HG03342 (cell line): ENCODE results near the gene RGS3.
"Not testable (repeated sequence)": the region's sequence is repeated elsewhere in the genome, so short reads cannot be mapped to it uniquely, and the experiment has no call there.

Experiments used
- ATAC-seq: cut with Tn5 transposase; IDR thresholded peaks from one replicate; pipeline ENCODE4 v1.9.1; 2021; ENCODE audit warnings: mild to moderate bottlenecking, moderate library complexity; ENCODE audit not compliant: unreplicated experiment

The RGS3 gene

DNA sequence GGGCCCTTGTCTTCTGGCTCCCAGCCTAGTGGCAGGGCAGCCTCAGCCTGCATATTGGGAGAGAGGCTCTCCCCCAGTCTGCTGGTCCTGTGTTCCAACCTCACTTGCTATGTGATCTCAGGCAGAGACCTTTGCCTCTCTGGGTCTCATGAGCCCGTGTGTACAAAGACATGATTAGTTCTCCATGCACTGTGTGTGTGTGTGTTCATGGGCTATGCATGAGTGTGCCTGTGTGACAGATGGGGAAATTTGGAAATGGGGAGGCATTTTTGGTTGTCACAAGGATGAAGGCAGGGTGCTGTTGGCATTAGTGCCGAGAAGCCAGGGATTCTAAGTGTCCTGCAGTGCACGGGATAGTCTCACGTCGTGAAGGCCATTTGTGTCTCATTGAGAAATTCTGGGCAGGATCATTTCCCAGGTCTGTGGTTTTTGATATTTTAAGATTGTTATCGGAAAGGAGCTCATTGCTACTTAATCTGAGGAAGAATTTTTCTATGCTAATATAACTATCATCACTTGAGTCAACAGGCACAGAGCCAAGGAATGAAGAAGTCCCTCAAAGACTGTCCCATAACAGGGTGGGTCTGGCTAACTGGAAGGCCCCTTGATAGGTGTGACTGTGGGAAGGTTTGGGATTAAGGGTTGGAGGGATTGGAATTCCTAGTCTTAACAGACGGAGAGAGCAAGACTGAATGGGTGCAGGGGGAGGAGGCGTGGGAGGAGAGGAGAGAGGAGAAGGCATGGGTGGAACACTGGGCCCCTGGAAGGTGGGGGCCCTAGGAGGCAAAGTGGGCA, 168.5 kb downstream of the RGS3 start:
- ATAC-seq, result no peak

DNA sequence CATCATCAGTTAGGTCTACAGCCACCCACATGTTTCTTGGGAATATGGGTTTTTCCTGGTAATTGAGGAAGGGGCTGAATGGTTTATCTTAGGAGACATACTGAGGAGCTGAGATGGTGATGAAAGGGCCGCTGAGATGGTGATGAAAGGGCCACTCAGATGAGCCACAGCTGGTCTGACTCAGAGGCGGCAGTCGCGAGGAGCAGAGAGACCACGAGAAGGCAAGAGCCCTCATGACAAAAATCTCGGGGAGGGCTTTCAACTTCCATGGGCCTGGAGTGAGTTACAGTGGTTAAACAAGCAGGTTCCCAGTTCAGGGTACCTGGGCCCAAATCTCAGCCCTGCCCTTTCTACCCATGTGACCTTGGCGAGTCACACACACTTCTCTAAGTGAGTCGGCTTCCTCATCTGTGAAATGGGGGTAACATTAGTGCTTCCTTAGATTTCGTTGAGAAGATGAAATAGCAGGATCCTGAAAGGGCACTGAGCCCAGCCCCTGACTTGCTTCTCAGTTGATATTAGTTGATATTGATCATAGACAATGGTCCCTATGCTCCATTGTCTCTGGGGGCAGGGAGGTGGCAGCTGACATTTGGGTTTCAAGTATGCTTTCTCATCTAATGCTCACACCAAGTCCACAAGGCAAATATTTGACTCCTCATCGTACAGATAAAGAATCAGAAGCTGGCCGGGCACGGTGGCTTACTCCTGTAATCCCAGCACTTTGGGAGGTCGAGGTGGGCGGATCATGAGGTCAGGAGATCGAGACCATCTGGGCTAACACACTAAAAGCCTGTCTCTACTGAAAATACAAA, 169.5 kb downstream of the RGS3 start:
- ATAC-seq, result no peak

DNA sequence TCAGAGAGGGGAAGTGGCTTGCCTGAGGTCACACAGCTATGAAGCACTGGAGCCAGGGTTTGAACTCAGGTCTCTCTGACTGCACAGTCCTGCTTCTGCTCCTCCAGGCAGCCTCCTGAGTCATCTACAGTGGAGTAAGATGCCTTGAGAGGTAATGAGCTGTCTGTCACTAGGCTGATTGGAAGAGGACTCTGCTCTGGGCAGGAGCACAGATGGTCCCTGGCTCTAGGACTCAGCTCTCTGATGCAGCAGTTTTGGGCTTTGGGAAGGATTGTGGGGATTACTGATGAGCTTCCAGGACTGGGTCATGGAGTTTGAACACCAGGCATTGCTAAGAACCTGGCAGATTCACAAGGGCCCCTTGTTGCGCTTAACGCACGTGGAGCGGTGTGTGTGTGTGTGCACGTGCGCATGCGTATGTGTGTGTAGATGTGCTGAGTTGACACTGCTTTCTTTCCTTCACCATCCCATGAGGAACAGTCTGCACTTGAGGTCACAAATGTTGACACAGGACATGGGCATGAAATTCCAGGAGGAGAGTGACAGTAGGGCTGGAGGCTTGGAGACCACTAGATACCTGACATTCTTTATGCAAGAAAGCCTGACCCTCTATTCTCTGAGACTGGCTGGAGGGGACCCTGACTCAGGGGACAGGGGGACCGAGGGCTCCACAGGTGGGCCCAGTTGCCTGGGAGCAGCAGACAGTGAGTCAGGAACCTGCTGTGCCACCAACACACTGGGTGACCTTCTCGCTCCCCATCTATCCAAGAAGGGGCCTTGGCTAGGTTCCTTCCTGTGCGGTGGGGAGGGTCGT, 170.5 kb downstream of the RGS3 start:
- no peak for ATAC-seq

DNA sequence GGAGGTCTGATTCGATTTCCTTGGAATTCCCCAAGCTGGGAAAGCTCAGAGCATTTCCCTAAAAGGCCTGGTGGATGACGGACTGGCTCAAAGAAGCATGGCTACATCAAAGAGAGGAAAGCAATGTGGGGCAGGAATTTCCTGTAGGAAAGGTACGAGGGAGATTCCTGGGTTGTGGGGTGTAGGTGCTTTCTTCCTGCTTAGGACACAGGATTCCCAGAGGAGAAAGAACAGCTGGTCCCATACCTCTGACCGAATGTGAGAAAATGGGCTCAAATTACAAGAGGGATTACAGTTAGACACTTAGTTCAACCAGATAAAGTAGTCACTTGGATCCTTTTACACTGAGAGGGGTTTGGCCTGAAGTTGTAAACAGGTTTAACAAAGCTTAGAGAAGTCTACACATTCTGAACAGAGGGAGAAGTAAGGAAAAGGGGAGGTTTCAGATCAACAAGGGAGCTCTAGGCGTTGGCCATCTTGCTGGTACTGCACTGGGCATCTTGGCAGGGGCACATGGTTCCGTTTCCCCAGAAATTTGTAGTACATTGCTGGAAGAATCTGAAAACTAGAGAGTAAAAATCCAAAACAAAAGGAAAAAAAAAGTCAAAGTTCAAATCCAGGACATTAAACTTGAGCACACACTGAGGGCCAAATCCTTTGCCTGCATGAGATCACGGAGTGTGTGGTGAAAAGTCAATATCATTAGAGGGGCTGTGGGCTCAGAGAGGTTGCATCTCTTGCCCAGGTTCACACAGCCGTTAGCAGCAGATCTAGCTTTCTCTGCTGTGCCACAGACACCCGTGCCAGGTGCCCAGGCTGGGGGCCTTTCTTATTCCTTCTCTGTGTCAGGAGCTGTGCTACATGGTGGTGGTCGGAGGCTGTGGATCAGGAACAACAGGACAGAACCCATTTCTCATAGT, 171.3 kb downstream of the RGS3 start:
- no peak for ATAC-seq

DNA sequence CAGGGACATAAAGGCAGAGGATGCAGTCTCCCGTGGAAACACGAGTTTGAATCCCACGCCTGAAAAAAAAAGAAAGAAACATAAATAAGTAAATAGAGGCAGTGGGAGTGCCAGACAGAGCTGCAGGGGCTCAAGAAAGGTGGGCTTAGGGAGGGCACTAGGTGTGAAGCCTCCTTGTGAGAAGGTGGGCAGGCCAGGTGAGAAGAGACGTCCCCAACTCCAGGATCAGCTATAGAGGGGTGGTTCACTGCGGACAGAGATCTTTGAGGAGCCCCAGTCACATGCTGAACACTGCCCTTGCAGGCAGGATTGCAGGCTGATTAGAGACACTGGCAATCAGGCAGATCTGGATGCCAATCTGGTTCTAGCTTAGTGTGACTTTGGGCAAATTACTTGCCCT, 172.1 kb downstream of the RGS3 start:
- ATAC-seq, result no peak

DNA sequence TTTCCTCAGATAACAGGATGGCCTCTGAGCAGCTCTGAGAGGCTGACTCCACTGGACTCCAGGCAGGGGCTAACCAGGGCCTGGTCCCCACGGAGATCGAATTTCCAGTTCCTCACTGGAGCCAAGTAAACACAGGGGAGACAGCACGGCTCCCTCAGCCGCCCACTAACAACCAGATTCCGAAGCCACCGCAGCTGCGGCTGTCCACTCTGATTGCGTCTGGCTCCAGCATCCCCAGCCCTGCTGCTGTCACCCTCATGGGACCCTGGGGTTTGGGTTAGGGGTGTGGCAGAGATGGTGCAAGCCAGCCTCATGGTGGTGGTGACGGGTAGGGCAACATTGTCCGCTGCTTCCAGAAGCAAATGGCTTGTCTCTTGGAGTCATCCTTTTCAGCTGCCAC, 172.6 kb downstream of the RGS3 start:
- no peak for ATAC-seq

DNA sequence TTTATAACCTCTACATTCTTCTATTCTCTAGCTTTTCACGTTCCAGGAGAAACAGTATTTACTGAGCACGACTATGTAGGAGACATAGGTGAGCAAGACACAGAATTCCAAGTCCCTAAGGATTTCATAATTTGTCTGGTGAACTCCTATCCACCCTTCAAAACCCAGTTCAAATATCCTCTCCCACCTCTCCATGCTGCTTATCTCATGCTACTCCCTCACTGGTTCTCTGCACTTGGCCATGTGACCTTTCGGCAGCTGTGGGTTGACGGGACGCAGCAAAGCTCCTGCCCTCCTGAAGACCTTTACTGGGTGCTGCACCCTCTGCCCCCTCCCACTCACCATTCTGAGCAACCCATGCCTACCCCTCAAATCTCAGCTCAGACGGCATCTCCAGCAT, 173.2 kb downstream of the RGS3 start:
- no peak for ATAC-seq

DNA sequence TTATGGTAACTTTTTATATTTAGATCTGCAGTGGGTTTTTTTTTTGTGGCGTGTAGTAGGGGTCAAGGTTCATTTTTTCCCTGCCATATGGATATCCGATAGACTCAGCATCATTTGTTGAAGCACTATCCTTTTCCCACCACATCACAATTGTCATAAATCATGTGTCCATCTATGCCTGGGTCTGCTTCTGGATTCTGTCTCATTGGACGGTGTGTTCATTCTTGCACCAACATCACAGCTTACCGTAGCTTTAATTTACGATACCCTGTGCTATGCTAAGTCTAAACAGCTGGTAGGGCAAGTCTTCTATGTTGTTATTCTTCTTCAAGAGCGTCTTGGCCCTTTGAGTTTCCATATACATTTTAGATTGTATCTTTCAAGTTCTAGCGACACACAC, 175.0 kb downstream of the RGS3 start:
- ATAC-seq, result no peak

DNA sequence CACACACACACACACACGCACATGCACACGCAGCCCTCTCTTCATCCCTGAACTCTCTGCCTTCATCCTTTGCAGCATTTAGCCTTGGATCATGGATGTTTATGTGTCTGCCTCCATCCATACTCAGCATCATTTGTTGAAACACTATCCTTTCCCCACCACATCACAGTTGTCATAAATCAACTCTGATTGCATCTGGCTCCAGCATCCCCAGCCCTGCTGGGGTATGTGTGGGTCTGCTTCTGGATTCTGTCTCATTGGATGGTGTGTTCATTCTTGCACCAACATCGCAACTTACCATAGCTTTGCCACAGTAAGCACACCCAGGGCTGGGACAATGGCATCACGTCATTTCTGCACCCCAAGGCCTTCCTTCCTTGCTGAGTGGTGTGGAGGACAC, 175.4 kb downstream of the RGS3 start:
- ATAC-seq, result no peak

DNA sequence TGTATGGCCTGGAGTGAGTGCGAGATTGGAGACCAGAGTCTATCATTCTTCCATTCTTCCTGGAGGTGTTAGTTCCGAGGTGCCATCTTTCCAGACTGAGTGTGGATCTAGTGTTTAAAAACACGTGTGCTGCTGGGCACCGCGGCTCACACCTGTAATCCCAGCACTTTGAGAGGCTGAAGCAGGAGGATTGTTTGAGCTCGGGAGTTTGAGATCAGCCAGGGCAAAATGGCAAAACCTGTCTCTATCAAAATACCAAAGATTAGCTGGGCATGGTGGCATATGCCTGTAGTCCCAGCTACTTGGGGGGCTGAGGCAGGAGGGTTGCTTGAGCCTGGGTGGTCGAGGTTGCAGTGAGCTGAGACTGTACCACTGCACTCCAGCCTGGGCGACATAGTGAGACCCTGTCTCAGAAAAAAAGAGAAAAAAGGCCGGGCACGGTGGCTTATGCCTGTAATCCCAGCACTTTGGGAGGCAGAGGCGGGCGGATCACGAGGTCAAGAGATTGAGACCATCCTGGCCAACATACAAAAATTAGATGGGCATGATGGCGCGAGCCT, 176.0 kb downstream of the RGS3 start:
- ATAC-seq, result not testable (repeated sequence)

DNA sequence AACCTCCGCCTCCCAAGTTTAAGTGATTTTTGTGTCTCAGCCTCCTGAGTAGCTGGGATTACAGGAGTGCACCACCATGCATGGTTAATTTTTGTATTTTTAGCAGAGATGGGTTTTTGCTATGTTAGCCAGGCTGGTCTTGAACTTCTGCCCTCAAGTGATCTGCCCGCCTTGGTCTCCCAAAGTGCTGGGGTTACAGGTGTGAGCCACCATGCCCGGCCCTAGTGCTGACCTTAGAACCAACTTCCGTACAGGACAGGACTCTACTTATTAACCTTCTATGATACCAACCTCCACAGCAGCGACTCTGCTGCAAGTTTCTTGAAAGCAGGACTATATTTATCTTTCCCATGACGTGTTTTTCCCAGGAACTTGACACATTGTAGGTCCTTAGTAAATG, 176.9 kb downstream of the RGS3 start:
- no peak for ATAC-seq

DNA sequence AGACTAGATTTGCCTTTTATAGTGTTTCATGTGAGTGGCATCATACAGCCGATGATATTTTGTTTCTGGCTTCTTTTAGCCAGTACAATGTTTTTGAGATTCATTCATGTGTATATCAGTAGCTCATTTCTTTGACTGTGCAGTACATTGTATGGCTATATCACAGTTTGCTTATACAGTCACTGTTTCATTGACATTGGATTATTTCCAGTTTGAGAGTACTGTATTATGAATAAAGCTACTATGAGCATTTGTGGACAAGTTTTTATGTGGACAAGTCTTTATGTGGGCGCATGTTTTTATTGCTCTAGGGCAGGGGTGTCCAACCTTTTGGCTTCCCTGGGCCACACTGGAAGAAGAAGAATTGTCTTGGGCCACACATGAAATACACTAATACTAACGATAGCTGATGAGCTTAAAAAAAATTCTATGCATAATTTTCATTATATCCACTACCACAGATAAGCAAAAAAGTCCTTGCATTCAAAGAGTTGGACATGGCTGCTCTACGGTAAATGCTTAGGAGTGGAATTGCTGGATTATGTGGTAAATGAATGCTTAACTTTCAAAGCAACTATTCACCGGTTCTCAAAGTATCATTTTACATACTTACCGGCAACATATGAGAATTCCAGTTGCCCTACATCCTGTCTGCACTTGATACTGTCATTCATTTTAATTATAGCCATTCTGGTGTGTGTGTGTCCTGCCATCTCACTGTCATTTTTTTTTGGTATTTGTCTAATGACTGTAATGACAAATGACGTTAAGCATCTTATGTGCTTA, 177.8 kb downstream of the RGS3 start:
- ATAC-seq, result no peak

DNA sequence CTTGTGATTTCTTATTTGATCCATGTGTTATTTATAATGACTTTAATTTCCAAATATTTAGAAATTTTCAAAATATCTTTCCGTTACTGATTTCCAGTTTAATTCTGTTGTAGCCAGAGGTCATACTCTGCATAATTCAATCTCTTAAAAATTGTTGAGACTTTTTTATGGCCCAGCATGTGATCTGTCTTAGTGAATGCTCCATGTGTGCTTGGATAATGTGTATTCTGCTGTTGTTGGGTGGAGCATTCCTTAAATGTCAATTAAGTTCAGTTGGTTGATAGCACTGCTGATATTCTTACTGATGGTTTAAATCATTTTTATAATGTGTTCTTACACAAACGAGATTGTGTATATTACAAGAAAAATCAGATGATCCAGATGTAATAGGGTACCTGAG, 180.8 kb downstream of the RGS3 start:
- ATAC-seq, result no peak

DNA sequence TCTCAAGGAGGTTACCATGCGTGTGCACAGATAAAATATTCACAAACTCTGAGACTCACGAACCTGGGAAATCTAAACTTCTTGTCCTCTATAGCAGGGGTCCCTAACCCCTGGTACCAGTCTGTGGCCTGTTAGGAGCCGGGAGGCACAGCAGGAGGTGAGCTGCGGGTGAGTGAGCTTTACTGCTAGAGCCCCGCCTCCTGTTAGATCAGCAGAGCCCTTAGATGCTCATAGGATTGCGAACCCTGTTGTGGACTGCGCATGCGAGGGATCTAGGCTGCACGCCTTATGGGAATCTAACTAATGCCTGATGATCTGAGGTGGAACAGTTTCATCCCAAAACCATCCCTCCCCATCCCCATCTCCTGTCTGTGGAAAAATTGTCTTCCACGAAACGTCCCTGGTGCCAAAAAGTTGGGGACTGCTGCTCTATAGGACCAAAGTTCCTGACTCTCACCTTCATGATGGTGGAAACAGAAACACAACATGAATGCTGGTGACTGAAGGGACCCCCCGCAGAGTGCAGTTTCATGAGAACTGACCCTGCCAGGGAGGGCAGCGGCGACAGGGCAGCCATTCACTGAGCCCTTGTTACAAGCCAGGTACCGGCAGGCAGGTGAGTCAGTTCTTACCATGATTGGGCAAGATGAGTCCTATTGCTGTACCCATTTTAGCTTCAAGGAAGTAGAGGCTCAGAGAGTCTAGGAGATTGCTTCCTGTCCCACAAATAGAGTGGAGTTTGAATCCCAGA, 181.9 kb downstream of the RGS3 start:
- ATAC-seq, result no peak

DNA sequence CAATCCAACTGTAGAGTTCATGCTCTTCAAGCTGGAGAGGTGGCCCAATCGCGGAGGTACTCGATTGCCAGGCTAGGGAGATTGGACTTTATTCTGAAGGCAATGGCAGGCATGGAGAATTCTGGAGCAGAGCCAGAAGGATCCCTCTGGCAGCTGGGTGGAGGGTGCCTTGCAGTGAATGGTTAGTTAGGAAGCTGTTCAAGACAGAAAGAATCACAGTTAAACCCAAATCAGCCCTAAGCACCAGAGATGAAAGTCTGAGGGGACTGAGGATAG, 182.4 kb downstream of the RGS3 start:
- ATAC-seq, result no peak

DNA sequence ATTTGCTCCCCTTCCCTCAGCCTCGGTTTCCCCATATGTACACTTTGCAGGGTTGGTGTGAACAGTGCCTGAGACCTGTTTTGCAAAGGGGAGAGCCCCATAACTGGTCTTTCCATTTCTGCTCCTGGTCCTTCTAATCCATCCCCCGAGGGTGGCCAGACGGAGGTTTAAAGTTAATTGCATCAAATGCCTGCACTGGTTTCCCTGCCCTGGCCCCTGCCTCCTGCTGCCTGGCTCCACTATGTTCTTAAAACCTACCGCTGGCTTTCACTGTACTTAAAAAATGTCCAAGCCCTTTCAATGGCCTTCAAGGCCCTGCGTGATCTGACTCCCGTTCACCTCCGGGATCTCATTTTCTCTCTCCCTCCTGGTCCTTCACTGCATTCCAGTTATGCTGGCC, 183.0 kb downstream of the RGS3 start:
- ATAC-seq, result no peak
